ENCODE data around the gene AKIP1. TPM values are rescaled to one million over a fixed set of nuclear protein-coding genes. Genes with fewer than 3 reads are reported as not detected.

The AKIP1 gene
- total RNA-seq, 2 donors from 2014 or later = 8.6 to 21.0 TPM

- Histone ChIP-seq H3K27ac (peak overlapping the region in 2 of 4 donors; percentile 21 to 37), H3K4me1 (peaks cover 33% of the 10 kb centered on the region), H3K27me3 (no peaks in the 10 kb centered on the region), H3K36me3 (replicated peaks in 1 of 2; ENCODE audit: insufficient read depth in 1 of 2, low read depth in 2 of 2) (peaks cover 0 to 5% of the 10 kb centered on the region in 2 donors), H3K9me3 (no peaks in the 10 kb centered on the region), H3K4me3 (no peak overlapping the region)
- ATAC-seq (no peak), DNase-seq (peak in 3 of 4 donors; percentile 18 to 33 (median 23))
- WGBS, 2 donors = 25 to 29% methylated on average over 9 of the region's 9 CpGs
- intact Hi-C loops (cut with DNase I) = no loop called here
- TF ChIP-seq POLR2A (IDR thresholded peaks at IDR 0.05) = no peak
- peak; percentile 12 to 43 (median 33) for TF ChIP-seq CTCF (IDR thresholded peaks at IDR 0.05)
Observed at GRCh38 chr11:8913961-8914660, 3.1 kb downstream of the AKIP1 start.

GRCh38 chr11:8914661-8915018, 3.7 kb downstream of the AKIP1 start:
- no peak overlapping the region for H3K4me3 ChIP-seq
- H3K9me3 ChIP-seq = no peaks in the 10 kb centered on the region
- intact Hi-C loops (cut with DNase I) = no loop called here

GRCh38 chr11:8917157-8917825, 6.3 kb downstream of the AKIP1 start:
- intact Hi-C loops (cut with DNase I) = no loop called here
- peaks cover 0 to 11% of the 10 kb centered on the region in 2 donors for H3K36me3 ChIP-seq (replicated peaks in 1 of 2; ENCODE audit: insufficient read depth in 1 of 2, low read depth in 2 of 2)
- 63 to 76% methylated on average over 5 of the region's 5 CpGs for WGBS, 2 donors
- no peaks in the 10 kb centered on the region for H3K9me3 ChIP-seq
- H3K27ac ChIP-seq = peak overlapping the region in 3 of 4 donors; percentile 15 to 41 (median 23)
- no peak overlapping the region for H3K4me3 ChIP-seq
- H3K4me1 ChIP-seq = peaks cover 17% of the 10 kb centered on the region
- TF ChIP-seq CTCF (IDR thresholded peaks at IDR 0.05) = no peak
- TF ChIP-seq POLR2A (IDR thresholded peaks at IDR 0.05) = no peak
- DNase-seq (peak in 3 of 4 donors; percentile 14 to 45 (median 25)), ATAC-seq (no peak)
- no peaks in the 10 kb centered on the region for H3K27me3 ChIP-seq

More at GRCh38 chr11:8914661-8915018, 3.7 kb downstream of the AKIP1 start:
- H3K4me1 ChIP-seq = peaks cover 32% of the 10 kb centered on the region
- H3K27me3 ChIP-seq = no peaks in the 10 kb centered on the region
- DNase-seq = no peak
- TF ChIP-seq CTCF (IDR thresholded peaks at IDR 0.05) (no peak), POLR2A (IDR thresholded peaks at IDR 0.05) (no peak)
- peaks cover 0 to 5% of the 10 kb centered on the region in 2 donors for H3K36me3 ChIP-seq (replicated peaks in 1 of 2; ENCODE audit: insufficient read depth in 1 of 2, low read depth in 2 of 2)
- 62 to 75% methylated on average over 4 of the region's 4 CpGs for WGBS, 2 donors
- no peak for ATAC-seq
- H3K27ac ChIP-seq = no peak overlapping the region

GRCh38 chr11:8922691-8923090, 11.7 kb downstream of the AKIP1 start:
- H3K9me3 ChIP-seq = no peaks in the 10 kb centered on the region
- DNase-seq = no peak
- H3K27ac ChIP-seq = no peak overlapping the region
- no peak for ATAC-seq
- peaks cover 0 to 9% of the 10 kb centered on the region in 2 donors for H3K36me3 ChIP-seq (replicated peaks in 1 of 2; ENCODE audit: insufficient read depth in 1 of 2, low read depth in 2 of 2)
- H3K27me3 ChIP-seq = no peaks in the 10 kb centered on the region
- H3K4me1 ChIP-seq = no peaks in the 10 kb centered on the region
- 82 to 84% methylated on average over 5 of the region's 5 CpGs for WGBS, 2 donors
- TF ChIP-seq POLR2A (IDR thresholded peaks at IDR 0.05) (no peak), CTCF (IDR thresholded peaks at IDR 0.05) (no peak)
- intact Hi-C loops (cut with DNase I) = no loop called here
- no peak overlapping the region for H3K4me3 ChIP-seq
